Measurements from ENCODE around the gene F10.

Gene F10

DNA sequence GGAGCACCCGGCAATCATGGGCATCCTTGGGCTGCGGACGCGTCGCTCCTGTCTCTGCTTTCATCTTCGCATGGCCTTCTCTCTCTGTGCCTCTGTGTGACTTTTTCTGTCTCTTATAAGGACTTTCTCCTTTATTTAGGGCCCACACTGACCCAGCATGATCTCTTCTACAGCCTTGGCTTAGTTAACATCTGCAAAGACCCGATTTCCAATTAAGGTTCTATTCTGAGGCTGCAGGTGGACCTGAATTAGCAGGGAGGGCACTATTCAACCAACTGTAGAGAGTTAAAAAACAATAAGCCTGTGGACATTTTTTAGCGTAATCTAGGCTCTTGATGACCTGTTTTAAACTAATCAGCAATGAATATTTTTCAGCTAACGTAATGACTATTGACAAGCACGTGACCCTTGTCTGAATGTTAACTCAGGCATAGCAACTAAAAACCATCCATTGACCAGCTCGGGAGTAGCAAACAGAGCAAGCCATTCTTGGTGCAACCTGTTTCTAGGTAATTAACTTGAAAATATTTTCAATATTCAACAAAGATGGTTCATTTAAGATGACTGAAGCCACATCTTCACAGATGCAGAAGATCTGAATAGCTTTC lies 15.2 kb downstream of the F10 start:
- no peak for DNase-seq (ENCODE audit: low read depth in 3 of 3)

DNA sequence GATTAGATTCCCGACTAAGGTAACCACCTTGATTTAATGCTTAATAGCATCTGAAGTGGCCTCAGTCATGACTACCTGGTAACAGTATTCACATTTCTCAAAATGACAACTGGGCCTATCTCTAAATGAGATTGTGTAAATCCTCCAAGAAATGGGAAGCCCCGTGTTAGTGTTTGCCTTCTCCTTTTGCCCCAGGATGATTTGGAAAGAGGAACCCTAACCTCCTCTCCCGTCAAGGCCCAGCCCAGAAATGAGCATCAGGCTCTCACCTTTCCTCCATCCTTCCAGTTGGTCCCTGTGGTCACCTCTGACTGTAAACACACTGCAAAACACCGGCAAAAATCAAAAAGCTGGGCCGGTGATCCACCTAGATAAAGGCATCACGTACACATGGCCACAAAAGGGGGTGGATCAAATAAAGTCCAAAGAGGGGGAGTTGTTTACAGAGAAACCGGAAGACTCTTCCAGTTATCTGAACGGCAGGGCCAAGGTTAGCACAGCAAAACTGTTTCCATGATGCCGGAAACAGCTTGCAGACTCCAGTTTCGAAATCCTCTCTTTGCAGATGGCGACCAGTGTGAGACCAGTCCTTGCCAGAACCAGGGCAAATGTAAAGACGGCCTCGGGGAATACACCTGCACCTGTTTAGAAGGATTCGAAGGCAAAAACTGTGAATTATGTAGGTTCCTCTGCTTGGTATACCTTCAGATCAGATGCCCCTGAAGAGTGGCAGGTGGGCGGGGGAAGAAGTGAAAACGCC lies 16.4 kb downstream of the F10 start:
- DNase-seq (ENCODE audit: low read depth in 3 of 3), result no peak

DNA sequence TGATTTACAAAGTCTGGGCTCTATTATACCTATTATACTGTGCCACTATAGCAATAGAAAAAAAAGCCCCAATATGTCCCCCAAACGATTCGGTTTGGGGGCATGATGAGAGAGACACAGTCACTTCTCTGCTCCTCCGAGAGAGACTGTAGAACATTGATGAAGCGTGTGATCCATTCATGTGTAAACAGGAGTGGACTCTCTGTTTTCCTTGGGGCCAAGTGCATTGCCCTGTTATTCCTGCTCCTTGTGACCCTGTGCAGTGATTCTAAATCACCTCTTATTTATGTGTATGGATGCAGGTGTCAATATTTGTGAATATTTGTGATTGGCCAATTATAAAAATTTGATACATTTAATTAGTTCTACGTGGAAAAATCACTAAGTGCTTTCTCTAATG lies 17.0 kb downstream of the F10 start:
- no peak for DNase-seq (ENCODE audit: low read depth in 3 of 3)

DNA sequence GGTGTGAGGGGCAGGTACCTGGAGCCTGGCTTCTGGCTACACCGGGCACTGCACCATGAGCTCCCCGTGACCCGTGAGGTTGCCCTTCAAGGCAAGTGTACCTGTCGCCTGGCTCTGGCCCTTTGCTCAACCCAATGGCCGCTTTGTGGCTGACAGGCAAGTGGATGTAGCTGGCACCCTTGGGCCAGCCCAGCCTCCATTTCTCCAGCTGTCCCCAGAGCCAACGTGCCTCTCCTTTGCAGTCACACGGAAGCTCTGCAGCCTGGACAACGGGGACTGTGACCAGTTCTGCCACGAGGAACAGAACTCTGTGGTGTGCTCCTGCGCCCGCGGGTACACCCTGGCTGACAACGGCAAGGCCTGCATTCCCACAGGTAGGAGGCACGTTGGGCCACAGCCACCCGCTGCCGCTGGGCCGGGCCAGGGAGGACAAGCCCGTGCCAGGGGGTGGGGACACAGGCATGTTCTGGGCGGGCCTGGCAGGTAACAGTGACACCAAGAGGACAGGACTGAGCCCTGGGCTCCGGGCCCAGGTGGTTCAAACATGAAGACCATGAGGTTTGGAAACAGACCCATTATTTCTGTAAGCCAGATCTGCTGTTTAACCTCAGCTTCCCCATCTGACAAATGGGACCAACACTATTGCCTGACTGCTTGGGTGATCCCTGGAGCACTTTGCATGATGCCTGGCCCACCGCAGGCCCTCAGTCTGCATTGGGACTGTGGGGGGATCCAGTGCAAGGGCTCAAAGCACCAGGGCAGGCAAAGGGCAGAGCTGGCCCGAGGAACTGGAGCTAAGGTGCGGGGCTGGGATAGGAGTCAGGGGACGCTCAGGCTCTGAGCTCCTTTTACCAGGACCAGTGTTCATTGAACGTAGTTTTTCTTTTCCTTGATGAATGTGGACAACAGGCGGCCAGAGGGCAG lies 18.3 kb downstream of the F10 start:
- no peak for DNase-seq (ENCODE audit: low read depth in 3 of 3)

DNA sequence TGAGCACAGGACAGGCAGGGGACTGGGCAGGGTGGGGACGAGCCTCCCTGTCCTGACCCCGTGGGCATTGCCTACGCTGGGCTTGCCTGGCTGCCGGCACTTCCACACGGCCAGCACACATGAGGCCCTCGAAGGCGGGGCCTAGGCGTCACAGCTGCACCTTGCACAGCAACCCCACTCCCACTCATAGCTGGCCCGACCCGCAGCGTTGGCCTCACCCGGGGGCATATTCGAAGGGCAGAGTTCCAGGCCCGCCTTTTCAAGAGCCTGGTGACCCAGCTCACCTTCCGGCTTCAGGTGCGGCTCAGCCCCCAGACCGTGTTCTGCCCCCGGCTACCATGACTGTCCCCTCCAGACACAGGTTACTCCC lies 19.0 kb downstream of the F10 start:
- no peak for DNase-seq (ENCODE audit: low read depth in 3 of 3)

DNA sequence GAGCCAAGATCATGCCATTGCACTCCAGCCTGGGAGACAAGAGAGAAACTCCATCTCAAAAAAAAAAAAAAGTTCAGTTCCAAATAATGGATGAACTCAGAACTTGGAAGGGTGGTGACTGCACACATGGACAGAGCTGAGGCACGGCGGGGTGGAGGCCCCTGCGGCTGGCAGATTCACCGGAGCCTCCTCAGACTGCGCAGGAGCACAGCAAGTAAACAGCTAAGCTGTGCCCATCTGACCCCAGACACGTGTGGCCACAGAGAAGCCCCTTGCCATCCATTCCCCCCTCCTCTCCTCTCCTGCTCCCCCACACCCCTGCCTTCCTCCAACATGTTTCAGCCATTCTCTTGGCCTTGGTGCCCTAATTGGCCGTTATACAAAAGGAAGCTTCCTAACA lies 20.3 kb downstream of the F10 start:
- no peak for DNase-seq (ENCODE audit: low read depth in 3 of 3)

DNA sequence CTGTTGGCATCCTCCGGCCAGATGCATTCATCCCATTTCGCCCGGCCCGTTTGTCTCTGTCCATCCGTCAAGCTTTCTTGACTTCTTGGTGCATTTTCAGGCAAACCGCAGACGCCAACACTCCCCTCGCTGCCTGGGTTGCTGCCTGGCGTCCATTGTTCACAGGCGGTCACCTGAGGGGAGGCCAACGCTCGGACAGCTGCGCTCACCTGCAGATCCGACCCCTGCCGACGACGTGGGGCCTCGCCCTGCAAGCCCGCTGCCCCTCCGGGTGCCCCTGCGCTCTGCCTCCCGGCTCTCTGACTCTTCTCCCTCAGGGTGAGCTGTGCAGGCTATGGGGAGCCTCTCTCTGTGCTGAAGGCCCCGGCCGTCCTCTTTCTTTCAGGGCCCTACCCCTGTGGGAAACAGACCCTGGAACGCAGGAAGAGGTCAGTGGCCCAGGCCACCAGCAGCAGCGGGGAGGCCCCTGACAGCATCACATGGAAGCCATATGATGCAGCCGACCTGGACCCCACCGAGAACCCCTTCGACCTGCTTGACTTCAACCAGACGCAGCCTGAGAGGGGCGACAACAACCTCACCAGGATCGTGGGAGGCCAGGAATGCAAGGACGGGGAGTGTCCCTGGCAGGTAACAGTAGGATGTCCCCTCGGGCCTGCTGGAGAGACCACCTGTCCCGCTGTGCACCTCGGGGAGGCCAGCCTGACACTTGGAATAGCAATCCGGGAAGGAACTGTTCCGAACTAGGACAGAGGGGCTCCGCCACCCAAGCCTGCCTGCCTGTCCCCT lies 21.1 kb downstream of the F10 start:
- no peak for DNase-seq (ENCODE audit: low read depth in 3 of 3)

DNA sequence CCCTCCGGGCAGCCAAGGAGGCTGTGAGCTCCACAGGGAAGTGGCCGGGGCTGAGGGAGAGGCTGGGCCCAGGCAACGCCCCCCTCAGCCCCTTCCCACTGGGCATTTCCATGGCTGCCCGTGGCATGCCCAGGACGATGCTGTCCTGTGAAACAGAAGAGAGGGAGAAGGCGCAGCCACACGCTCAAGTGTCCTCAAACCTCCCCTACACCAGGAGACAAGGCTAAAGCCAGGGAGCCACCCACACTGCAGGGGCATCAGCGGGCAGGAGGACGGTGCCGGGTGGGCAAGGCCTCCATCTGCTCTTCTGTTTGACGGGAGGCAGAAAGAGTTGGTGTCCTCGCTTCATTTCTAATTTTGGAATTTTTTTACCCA lies 21.6 kb downstream of the F10 start:
- DNase-seq (ENCODE audit: low read depth in 3 of 3), result no peak

DNA sequence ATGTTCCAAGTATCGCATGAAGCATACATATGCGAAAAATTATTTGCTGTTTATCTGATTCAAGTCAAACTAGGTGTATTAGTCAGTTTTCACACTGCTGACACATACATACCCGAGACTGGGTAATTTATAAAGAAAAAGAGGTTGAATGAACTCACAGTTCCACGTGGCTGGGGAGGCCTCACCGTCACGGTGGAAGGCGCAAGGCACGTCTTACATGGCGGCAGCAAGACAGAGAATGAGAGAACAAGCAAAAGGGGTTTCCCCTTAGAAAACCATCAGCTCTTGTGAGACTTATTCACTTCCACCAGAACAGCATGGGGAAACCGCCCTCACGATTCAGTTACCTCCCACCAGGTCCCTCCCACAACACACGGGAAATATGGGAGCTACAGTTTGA lies 22.9 kb downstream of the F10 start:
- DNase-seq (ENCODE audit: low read depth in 3 of 3), result no peak

DNA sequence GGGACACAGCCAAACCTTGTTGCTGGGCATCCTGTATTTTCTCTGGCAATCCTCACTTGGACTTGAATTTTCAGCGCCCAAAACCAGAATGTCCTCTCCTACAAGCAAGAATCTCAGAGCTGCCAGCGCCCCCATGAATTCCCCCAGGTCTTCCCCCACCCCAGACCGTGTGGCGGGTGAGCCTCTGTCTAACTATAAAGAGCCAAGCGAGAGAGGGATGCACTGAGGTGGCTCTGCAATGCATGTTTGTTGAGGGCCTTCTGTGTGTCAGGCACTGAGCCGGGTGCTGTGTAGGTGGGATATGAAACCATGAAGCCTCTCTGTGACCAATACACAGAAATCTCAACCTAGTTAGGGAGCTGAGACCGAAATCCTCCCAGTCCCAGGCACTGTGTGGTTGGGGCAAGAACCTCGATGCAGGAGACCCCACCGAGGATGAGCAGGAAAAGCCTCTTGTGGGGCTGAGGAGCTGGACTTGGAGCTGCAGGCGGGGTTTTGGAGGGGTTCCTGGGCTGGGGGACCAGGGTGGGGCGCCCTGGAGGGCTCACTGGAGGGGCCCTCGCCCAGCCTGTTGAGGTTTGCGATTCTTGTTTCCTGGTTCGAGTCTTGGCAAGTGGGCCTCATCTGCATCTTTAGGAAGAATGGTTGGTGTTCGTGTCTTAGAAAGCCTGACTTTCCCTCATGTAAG lies 23.5 kb downstream of the F10 start:
- no peak for DNase-seq (ENCODE audit: low read depth in 3 of 3)

DNA sequence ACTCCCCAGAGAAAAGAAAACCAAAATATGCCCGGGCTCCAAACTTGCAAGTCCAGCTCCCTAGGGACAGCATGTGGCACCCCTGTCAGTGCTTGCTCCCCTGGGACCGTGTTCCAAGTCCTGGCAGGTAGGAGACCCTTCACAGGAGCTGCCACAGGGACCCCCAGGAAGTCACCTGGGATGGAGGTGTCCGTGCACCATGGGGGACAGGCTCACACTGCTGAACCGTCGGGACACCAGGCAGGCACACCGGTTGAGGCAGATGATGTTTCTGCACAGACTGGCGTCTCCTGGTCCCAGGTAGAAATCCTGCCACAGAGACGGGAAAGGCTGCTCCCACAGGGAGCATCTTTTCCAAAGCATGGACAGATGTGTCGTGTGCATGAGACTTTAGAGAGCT lies 24.2 kb downstream of the F10 start:
- DNase-seq (ENCODE audit: low read depth in 3 of 3), result no peak

DNA sequence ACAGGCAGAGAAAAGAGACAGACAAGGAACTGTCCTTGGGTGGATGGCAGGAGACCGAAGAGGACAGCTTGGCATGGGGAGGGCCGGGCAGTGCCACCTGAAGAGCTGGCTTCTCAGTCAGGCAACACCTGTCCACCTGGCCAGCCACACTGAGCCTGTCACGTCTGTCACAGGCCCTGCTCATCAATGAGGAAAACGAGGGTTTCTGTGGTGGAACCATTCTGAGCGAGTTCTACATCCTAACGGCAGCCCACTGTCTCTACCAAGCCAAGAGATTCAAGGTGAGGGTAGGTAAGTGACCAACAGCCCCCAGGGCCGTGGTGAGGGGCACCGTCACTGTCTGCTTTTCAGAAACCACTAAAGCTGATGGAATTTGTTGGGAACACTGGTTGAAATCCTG lies 24.6 kb downstream of the F10 start:
- no peak for DNase-seq (ENCODE audit: low read depth in 3 of 3)

DNA sequence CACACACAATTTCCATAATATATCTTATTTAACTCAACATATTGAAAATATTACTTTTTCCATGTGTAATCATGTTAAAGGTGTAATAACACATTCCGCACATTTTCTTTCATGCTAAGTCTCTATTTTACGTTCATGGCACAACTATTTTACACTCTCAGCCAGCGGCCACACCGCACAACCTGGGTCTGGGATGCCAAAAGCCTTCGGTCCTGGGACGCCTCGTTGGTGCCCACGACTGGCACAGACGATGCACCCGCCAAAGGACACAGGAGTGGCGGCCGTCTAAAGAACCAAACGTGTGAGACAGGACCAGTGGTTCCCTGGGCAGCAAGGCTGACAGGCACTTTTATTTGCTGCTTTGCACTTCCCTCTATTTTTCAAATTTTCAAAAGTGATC lies 25.8 kb downstream of the F10 start:
- no peak for DNase-seq (ENCODE audit: low read depth in 3 of 3)

DNA sequence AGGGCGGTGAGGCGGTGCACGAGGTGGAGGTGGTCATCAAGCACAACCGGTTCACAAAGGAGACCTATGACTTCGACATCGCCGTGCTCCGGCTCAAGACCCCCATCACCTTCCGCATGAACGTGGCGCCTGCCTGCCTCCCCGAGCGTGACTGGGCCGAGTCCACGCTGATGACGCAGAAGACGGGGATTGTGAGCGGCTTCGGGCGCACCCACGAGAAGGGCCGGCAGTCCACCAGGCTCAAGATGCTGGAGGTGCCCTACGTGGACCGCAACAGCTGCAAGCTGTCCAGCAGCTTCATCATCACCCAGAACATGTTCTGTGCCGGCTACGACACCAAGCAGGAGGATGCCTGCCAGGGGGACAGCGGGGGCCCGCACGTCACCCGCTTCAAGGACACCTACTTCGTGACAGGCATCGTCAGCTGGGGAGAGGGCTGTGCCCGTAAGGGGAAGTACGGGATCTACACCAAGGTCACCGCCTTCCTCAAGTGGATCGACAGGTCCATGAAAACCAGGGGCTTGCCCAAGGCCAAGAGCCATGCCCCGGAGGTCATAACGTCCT lies 26.4 kb downstream of the F10 start:
- no peak for DNase-seq (ENCODE audit: low read depth in 3 of 3)

DNA sequence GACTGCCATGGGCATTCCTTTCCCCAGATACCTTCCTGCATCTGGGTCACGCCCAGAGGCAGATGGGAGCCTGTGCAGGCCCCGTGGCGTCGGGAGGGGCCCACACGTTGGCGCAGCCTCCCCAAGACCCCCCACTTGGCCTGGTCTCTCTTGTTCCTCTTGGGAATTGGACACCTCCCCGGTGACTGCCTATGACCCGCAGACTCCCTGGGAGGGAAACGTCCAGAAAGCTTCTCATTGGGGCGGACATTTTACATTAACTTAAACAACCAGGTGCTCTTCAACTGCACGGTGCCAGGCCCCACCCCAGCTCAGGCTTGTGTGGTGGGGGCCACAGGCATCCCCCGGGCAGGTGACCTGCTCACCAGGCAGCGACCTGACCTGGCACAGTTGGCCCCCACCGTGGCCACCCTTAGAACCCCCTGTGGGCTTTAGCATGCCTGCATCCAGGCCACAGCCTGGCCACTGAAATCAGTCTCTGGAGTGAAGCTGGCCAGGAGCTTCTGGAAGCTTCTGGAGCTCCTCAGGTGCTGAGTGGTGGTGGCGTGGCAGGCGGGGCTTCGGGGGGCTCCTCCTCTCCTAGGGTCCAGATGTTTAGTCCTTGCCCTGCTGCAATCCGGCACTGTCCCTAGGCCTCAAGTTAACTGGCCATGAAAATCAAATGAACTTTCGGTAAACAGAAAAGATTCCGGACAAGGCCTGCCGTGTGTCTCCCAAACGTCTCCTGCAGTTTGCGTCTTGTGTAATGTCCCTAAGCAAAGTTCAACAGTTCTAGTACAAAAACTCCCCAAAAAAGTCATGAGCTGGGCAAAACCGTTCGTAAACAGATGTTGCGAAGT lies 27.3 kb downstream of the F10 start:
- no peak for DNase-seq (ENCODE audit: low read depth in 3 of 3)

DNA sequence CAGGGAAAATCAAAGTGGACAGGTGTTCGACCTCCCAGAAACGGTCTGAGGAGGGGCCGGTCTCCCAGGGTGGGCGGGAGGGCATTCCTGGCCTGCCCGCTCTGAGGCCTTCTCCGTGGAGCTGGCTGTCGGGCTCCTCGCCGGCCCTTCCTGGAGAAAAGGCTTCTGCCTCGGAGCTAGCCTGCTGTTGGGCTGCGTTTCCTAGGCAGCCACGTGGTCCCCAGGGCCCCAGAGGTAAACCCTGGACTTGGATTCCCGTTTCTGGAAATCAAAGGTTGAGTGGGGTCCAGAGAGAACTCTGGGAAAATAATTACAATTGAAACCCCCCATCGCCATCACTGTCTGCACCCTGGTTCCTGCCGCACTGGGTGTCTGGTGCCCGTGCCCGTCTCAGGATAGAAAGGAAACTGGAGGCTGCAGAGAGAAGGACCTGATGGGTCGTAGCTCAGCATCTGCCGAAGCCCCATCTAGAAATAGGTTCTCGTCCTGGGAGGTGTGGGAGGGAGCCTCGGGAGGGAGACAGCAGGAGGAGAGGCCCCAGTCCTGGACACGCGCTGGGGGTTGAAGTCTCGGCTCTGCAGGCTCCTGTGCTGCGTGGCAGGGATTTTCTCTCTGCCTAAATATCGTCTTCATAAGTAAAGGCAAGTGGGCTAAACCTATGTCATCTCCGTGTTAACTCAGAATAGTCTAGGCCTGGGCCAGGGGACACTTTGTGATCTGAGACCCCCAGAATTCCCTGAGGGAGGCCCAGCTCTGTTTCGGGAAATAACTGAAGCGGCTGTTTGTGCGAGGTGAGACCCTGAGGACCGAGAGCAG lies 28.2 kb downstream of the F10 start:
- DNase-seq (ENCODE audit: low read depth in 3 of 3), result no peak

DNA sequence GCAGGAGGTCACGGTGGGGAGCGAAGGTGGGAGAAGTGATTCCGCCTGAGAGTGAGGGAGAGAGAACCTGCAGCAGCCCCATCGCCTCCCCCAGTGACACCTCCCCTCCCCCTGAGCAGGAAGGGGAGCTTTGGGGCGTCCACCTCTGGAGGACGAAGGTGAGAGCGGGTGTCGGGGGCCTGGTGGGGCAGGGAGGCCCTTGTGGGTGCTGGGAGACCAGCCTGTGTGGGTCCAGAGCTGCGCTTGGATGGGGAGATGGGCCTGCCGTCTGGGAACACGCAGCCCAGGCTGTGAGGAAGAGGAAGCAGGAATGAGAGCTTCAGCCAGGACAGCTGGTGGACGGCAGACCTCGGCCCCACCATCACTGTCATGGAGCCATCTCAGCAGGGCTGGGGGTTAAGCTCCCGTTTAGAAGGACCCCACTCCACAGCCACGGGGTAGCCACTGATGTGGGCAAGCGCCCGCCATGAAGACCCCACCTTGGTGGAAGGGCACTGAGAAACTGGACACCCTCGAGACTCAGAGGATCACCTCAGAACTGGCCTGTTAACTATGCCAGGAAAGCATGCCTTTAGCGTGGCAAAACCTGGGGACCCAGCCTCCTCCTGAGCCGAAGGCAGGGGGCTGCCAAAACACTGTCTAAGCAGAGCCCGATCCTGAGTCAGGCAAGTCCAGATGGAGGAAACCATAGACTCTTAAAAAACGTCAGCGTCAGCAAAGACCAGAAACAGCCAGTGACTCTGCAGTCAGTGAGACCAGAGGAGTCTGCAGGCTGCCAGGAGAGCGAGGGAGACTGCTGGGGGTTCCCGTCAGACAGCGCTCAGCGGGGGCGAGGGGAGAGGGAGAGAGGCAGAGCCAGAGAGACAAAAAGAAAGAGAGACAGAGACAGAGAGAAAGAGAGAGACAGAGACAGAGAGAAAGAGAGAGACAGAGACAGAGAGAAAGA lies 29.4 kb downstream of the F10 start:
- DNase-seq (ENCODE audit: low read depth in 3 of 3), result no peak

DNA sequence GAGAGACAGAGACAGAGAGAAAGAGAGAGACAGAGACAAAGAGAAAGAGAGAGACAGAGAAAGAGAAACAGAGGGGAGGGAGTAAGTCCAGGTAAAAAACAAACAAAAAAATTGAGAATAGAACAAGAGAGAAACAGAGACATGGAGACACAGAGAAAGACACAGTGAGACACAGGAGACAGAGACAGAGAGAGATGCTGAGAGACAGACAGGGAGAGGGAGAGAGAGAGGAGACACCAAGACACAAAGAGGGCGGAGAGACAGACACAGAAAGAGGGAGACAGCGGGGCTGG lies 30.0 kb downstream of the F10 start:
- DNase-seq (ENCODE audit: low read depth in 3 of 3), result no peak

Data from stimulated activated CD4-positive, alpha-beta T cell treated with anti-CD3 and anti-CD28 coated beads, TNF-alpha, amount 100 ng/mL, for 4 hours (primary cell).